Amniotic epithelial cell (primary cell): ENCODE results near the gene PRMT1.
A peak's percentile ranks its signal among the peaks of the same experiment; 100 is the strongest.

Source experiments
- DNase-seq: peaks from one replicate; pipeline ENCODE4 v3.0.0-alpha.2; 2010; ENCODE audit warnings: low read depth

PRMT1 gene

GRCh38 chr19:49651029-49651819, 25.8 kb upstream of the PRMT1 start:
- DNase-seq, result no peak

- DNase-seq, result no peak
Measured at GRCh38 chr19:49651820-49652550, 25.1 kb upstream of the PRMT1 start.

- no peak for DNase-seq
Measured at GRCh38 chr19:49652551-49653465, 24.3 kb upstream of the PRMT1 start.

- DNase-seq, result no peak
Measured at GRCh38 chr19:49653466-49653806, 23.6 kb upstream of the PRMT1 start.

GRCh38 chr19:49654581-49654980, 22.5 kb upstream of the PRMT1 start:
- no peak for DNase-seq

- no peak for DNase-seq
Measured at GRCh38 chr19:49655570-49656455, 21.3 kb upstream of the PRMT1 start.

GRCh38 chr19:49656456-49657109, 20.5 kb upstream of the PRMT1 start:
- no peak for DNase-seq

GRCh38 chr19:49657493-49658138, 19.5 kb upstream of the PRMT1 start:
- no peak for DNase-seq

GRCh38 chr19:49658139-49658517, 18.9 kb upstream of the PRMT1 start:
- no peak for DNase-seq

- DNase-seq, result no peak
Measured at GRCh38 chr19:49658566-49659442, 18.3 kb upstream of the PRMT1 start.

GRCh38 chr19:49660338-49660961, 16.6 kb upstream of the PRMT1 start:
- DNase-seq, result no peak

GRCh38 chr19:49662011-49662410, 15.1 kb upstream of the PRMT1 start:
- no peak for DNase-seq

GRCh38 chr19:49663224-49663623, 13.8 kb upstream of the PRMT1 start:
- no peak for DNase-seq

GRCh38 chr19:49664171-49665035, 12.7 kb upstream of the PRMT1 start:
- peak; percentile 64 for DNase-seq

GRCh38 chr19:49665036-49665350, 12.1 kb upstream of the PRMT1 start:
- DNase-seq, result no peak

GRCh38 chr19:49665351-49666119, 11.5 kb upstream of the PRMT1 start, which contains the start of the genes BCL2L12 and IRF3:
TSS of gene BCL2L12 (plus strand) at chr19:49665933. CDS start at chr19:49666693, 760 bp downstream.
TSS of gene IRF3 (minus strand) at chr19:49665857. CDS start at chr19:49664838, 1,019 bp downstream.
- DNase-seq, result peak; percentile 90

- no peak for DNase-seq
Measured at GRCh38 chr19:49666120-49666444, 11.0 kb upstream of the PRMT1 start.
